H9 (cell line): ENCODE results near the gene PPAT. TPM values are rescaled to one million over a fixed set of nuclear protein-coding genes. Genes with fewer than 3 reads are reported as not detected.

Source experiments
- DNase-seq: peaks from one replicate; pipeline ENCODE4 v3.0.0-alpha.2; 2017
- H2AFZ ChIP-seq: one replicate; pipeline ENCODE4 v1.6.1; 2013; ENCODE audit warnings: mild to moderate bottlenecking, low read length, control low read depth, moderate library complexity
- H2AK5ac ChIP-seq: 2 replicates; pipeline ENCODE4 v1.6.1; 2013; ENCODE audit warnings: low read length, control low read depth, mixed read lengths; ENCODE audit not compliant: insufficient read length
- H2BK120ac ChIP-seq: one replicate; pipeline ENCODE4 v1.6.1; 2013; ENCODE audit warnings: low read depth, mild to moderate bottlenecking, low read length, control low read depth, inconsistent platforms; ENCODE audit not compliant: poor library complexity, severe bottlenecking
- H2BK12ac ChIP-seq: 2 replicates; pipeline ENCODE4 v1.6.1; 2013; ENCODE audit warnings: low read length, control low read depth, mixed read lengths, low read depth; ENCODE audit not compliant: insufficient read length
- H2BK15ac ChIP-seq: 2 replicates; pipeline ENCODE4 v1.6.1; 2013; ENCODE audit warnings: low read depth, low read length, control low read depth
- H2BK20ac ChIP-seq: one replicate; pipeline ENCODE4 v1.6.1; 2013; ENCODE audit warnings: low read depth, mild to moderate bottlenecking, low read length, control low read depth, inconsistent platforms; ENCODE audit not compliant: poor library complexity, severe bottlenecking
- H2BK5ac ChIP-seq: 2 replicates; pipeline ENCODE4 v1.6.1; 2013; ENCODE audit warnings: low read length, control low read depth, mixed read lengths; ENCODE audit not compliant: insufficient read length
- H3K14ac ChIP-seq: 2 replicates; pipeline ENCODE4 v1.6.1; 2013; ENCODE audit warnings: low read length, control low read depth; ENCODE audit not compliant: insufficient read depth
- H3K18ac ChIP-seq: 2 replicates; pipeline ENCODE4 v1.6.1; 2013; ENCODE audit warnings: low read depth, mild to moderate bottlenecking, mixed read lengths, low read length, control low read depth; ENCODE audit not compliant: insufficient read length
- H3K23ac ChIP-seq: 2 replicates; pipeline ENCODE4 v1.6.1; 2013; ENCODE audit warnings: low read length, control low read depth, mixed read lengths, low read depth; ENCODE audit not compliant: insufficient read length
- H3K23me2 ChIP-seq: 2 replicates; pipeline ENCODE4 v1.6.1; 2013; ENCODE audit warnings: low read depth, mild to moderate bottlenecking, mixed read lengths, low read length, control low read depth; ENCODE audit not compliant: insufficient read length, poor library complexity, severe bottlenecking
- H3K27ac ChIP-seq: 2 replicates; pipeline ENCODE4 v1.5.1; 2013; ENCODE audit warnings: low read length, control low read depth, mixed read lengths, low read depth; ENCODE audit not compliant: insufficient read length
- H3K27me3 ChIP-seq: 2 replicates; pipeline ENCODE4 v1.6.1; 2013; ENCODE audit warnings: low read length, control low read depth, inconsistent platforms; ENCODE audit not compliant: insufficient read depth
- H3K4ac ChIP-seq: 2 replicates; pipeline ENCODE4 v1.6.1; 2013; ENCODE audit warnings: low read depth, mild to moderate bottlenecking, control low read depth, inconsistent platforms, low read length, moderate library complexity
- H3K4me1 ChIP-seq: 2 replicates; pipeline ENCODE4 v1.6.1; 2013; ENCODE audit warnings: low read length, control low read depth, inconsistent platforms; ENCODE audit not compliant: insufficient read depth
- H3K4me2 ChIP-seq: 2 replicates; pipeline ENCODE4 v1.6.1; 2013; ENCODE audit warnings: low read length, control low read depth, mixed read lengths; ENCODE audit not compliant: insufficient read length, insufficient read depth
- H3K56ac ChIP-seq: 2 replicates; pipeline ENCODE4 v1.6.1; 2013; ENCODE audit warnings: low read depth, mild to moderate bottlenecking, mixed read lengths, low read length, control low read depth; ENCODE audit not compliant: insufficient read length
- H3K79me1 ChIP-seq: 2 replicates; pipeline ENCODE4 v1.6.1; 2013; ENCODE audit warnings: low read depth, mild to moderate bottlenecking, moderate library complexity, low read length, control low read depth, inconsistent platforms; ENCODE audit not compliant: insufficient read depth, poor library complexity, severe bottlenecking
- H3K79me2 ChIP-seq: 2 replicates; pipeline ENCODE4 v1.6.1; 2013; ENCODE audit warnings: low read length, control low read depth, inconsistent platforms; ENCODE audit not compliant: insufficient read depth
- H3K9ac ChIP-seq: 2 replicates; pipeline ENCODE4 v1.6.1; 2013; ENCODE audit warnings: low read length, control low read depth, mixed read lengths; ENCODE audit not compliant: insufficient read length; ENCODE audit errors: extremely low read depth
- H3K9me3 ChIP-seq: one replicate; pipeline ENCODE4 v1.6.1; 2013; ENCODE audit warnings: low read depth, low read length, inconsistent platforms; ENCODE audit not compliant: control insufficient read depth
- H3T11ph ChIP-seq: one replicate; pipeline ENCODE4 v1.6.1; 2013; ENCODE audit warnings: mild to moderate bottlenecking, low read length, control low read depth, inconsistent platforms
- H4K20me1 ChIP-seq: one replicate; pipeline ENCODE4 v1.6.1; 2013; ENCODE audit not compliant: control insufficient read depth, insufficient read length, insufficient read depth
- H4K5ac ChIP-seq: 2 replicates; pipeline ENCODE4 v1.6.1; 2013; ENCODE audit warnings: low read depth, mild to moderate bottlenecking, mixed read lengths, low read length, control low read depth; ENCODE audit not compliant: insufficient read length
- H4K8ac ChIP-seq: replicated peaks from 2 replicates; pipeline ENCODE4 v1.6.1; 2013; ENCODE audit warnings: low read length, control low read depth, mixed read lengths, low read depth; ENCODE audit not compliant: insufficient read length
- H4K91ac ChIP-seq: 2 replicates; pipeline ENCODE4 v1.6.1; 2013; ENCODE audit warnings: low read depth, mild to moderate bottlenecking, moderate library complexity, mixed read lengths, low read length, control low read depth; ENCODE audit not compliant: insufficient read length
- H3K27ac Mint-ChIP-seq, 3 experiments: 2 replicates in 2 of 3; 3 replicates in 1 of 3; pipeline ENCODE4 v1.8.0; 2020 to 2021; ENCODE audit warnings: mixed read lengths in 3 of 3, mild to moderate bottlenecking in 1 of 3, moderate library complexity in 1 of 3
- H3K27me3 Mint-ChIP-seq: 2 replicates; pipeline ENCODE4 v1.8.0; 2021; ENCODE audit warnings: low read depth, mild to moderate bottlenecking, moderate library complexity, mixed read lengths
- H3K36me3 Mint-ChIP-seq, 3 experiments: 2 replicates in 2 of 3; 3 replicates in 1 of 3; pipeline ENCODE4 v1.8.0; 2020 to 2021; ENCODE audit warnings: low read depth in 3 of 3, mixed read lengths in 3 of 3; ENCODE audit not compliant: insufficient read depth in 1 of 3
- H3K4me1 Mint-ChIP-seq, 2 experiments: 2 replicates each; pipeline ENCODE4 v1.8.0; 2020; ENCODE audit warnings: mixed read lengths in 2 of 2
- H3K4me3 Mint-ChIP-seq, 2 experiments: 2 replicates in 1 of 2; 3 replicates in 1 of 2; pipeline ENCODE4 v1.8.0; 2020 to 2021; ENCODE audit warnings: mild to moderate bottlenecking in 2 of 2, mixed read lengths in 2 of 2, moderate library complexity in 1 of 2
- H3K9me3 Mint-ChIP-seq, 2 experiments: 2 replicates in 1 of 2; 3 replicates in 1 of 2; pipeline ENCODE4 v1.8.0; 2020; ENCODE audit warnings: mild to moderate bottlenecking in 2 of 2, mixed read lengths in 2 of 2, moderate library complexity in 1 of 2
- WGBS: extraction: QIAGEN DNeasy Blood & Tissue Kit; methylation state at CpG from one replicate; pipeline ENCODE4 v1.1.7; 2013; ENCODE audit warnings: missing lambda C conversion rate, low lambda C conversion rate, mixed read lengths; ENCODE audit not compliant: insufficient read length; ENCODE audit errors: extremely low coverage; 5-methylcytosine and 5-hydroxymethylcytosine counted together
- total RNA-seq: library from RNA; stranded (reverse); gene quantifications from 2 replicates; pipeline ENCODE4 v1.2.1, GENCODE V29; 2021
- TF ChIP-seq, protein P1 (sequence below): fragments of 200-600 bp; sonication (generic); conservative IDR thresholded peaks from 3 replicates; pipeline ENCODE4 v1.8.0; 2021; ENCODE audit warnings: antibody characterized with exemption, mild to moderate bottlenecking

The PPAT gene
- total RNA-seq, 1 experiment from 2014 or later, result 77.1 TPM

DNA sequence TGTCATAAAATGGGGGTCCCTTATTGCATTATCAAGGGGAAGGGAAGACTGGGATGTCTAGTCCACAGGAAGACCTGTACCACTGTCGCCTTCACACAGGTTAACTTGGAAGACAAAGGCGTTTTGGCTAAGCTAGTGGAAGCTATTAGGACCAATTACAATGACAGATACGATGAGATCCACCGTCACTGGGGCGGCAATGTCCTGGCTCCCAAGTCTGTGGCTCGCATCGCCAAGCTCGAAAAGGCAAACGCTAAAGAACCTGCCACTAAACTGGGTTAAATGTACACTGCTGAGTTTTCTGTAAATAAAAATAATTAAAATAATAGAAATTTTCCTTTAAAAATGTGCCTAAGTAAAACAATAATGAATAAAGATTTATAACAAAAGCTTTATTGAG, 78.8 kb downstream of the PPAT start:
- no peaks in the 10 kb centered on the region for H3K23me2 ChIP-seq
- no CpG with 5 or more reads among the region's 9 CpGs for WGBS
- Mint-ChIP-seq H3K36me3 (peaks cover 24 to 45% (median 31%) of the 10 kb centered on the region in 3 experiments), H3K9me3 (peaks cover 8 to 19% of the 10 kb centered on the region in 2 experiments; a peak in 4 of 5 replicates), H3K27me3 (no peaks in the 10 kb centered on the region), H3K27ac (no peak overlapping the region), H3K4me1 (no peaks in the 10 kb centered on the region), H3K4me3 (no peak overlapping the region)
- H4K91ac ChIP-seq, result no peak overlapping the region
- no peak overlapping the region for H2BK12ac ChIP-seq
- H3K9ac ChIP-seq, result no peak overlapping the region
- no peak overlapping the region for H2BK5ac ChIP-seq
- no peak overlapping the region for H3K56ac ChIP-seq
- TF ChIP-seq, protein P1, sequence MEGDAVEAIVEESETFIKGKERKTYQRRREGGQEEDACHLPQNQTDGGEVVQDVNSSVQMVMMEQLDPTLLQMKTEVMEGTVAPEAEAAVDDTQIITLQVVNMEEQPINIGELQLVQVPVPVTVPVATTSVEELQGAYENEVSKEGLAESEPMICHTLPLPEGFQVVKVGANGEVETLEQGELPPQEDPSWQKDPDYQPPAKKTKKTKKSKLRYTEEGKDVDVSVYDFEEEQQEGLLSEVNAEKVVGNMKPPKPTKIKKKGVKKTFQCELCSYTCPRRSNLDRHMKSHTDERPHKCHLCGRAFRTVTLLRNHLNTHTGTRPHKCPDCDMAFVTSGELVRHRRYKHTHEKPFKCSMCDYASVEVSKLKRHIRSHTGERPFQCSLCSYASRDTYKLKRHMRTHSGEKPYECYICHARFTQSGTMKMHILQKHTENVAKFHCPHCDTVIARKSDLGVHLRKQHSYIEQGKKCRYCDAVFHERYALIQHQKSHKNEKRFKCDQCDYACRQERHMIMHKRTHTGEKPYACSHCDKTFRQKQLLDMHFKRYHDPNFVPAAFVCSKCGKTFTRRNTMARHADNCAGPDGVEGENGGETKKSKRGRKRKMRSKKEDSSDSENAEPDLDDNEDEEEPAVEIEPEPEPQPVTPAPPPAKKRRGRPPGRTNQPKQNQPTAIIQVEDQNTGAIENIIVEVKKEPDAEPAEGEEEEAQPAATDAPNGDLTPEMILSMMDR, result no peak
- no peak for DNase-seq
- no peak overlapping the region for H2BK120ac ChIP-seq
- no peak overlapping the region for H3T11ph ChIP-seq
- no peak overlapping the region for H2AK5ac ChIP-seq
- no peak overlapping the region for H3K23ac ChIP-seq
- no peak overlapping the region for H2BK15ac ChIP-seq
- H3K79me1 ChIP-seq, result no peaks in the 10 kb centered on the region
- no peak overlapping the region for H4K8ac ChIP-seq
- no peaks in the 10 kb centered on the region for H3K9me3 ChIP-seq
- no peak overlapping the region for H4K5ac ChIP-seq
- no peak overlapping the region for H3K4me2 ChIP-seq
- H3K27ac ChIP-seq, result no peak overlapping the region
- no peak overlapping the region for H2BK20ac ChIP-seq
- no peak overlapping the region for H3K14ac ChIP-seq
- H3K4me1 ChIP-seq, result no peaks in the 10 kb centered on the region
- no peaks in the 10 kb centered on the region for H3K79me2 ChIP-seq
- no peaks in the 10 kb centered on the region for H4K20me1 ChIP-seq
- no peaks in the 10 kb centered on the region for H3K27me3 ChIP-seq
- H3K18ac ChIP-seq, result no peak overlapping the region
- H2AFZ ChIP-seq, result no peak overlapping the region
- H3K4ac ChIP-seq, result no peak overlapping the region
